Ishikawa (cell line): ENCODE data around the gene GTF2F2.

Experiments used
- CEBPB ChIP-seq: IDR thresholded peaks from 2 replicates; pipeline ENCODE4 v1.6.1; 2012
- EGR1 ChIP-seq: IDR thresholded peaks from 2 replicates; pipeline ENCODE4 v1.6.1; 2012
- EP300 ChIP-seq: IDR thresholded peaks from 2 replicates; pipeline ENCODE4 v1.6.1; 2012; ENCODE audit warnings: borderline replicate concordance
- FOXM1 ChIP-seq: IDR thresholded peaks from 2 replicates; pipeline ENCODE4 v1.6.1; 2012; ENCODE audit warnings: low read depth, borderline replicate concordance
- RAD21 ChIP-seq: IDR thresholded peaks from 2 replicates; pipeline ENCODE4 v1.6.1; 2012; ENCODE audit warnings: low read depth
- TAF1 ChIP-seq: IDR thresholded peaks from 2 replicates; pipeline ENCODE4 v1.6.1; 2012; ENCODE audit warnings: low read depth, mild to moderate bottlenecking
- TCF12 ChIP-seq: IDR thresholded peaks from 2 replicates; pipeline ENCODE4 v1.6.1; 2012; ENCODE audit warnings: low read depth
- TEAD4 ChIP-seq: IDR thresholded peaks from 2 replicates; pipeline ENCODE4 v1.6.1; 2012
- ZBTB7A ChIP-seq: IDR thresholded peaks from 2 replicates; pipeline ENCODE4 v1.6.1; 2012; ENCODE audit warnings: low read depth
- TF ChIP-seq, protein P1 (sequence below): IDR thresholded peaks from 2 replicates; pipeline ENCODE4 v1.6.1; 2012; ENCODE audit warnings: low read depth, mild to moderate bottlenecking
- TF ChIP-seq, protein P2 (sequence below): IDR thresholded peaks from 2 replicates; pipeline ENCODE4 v1.6.1; 2012

- TF ChIP-seq, protein P1, sequence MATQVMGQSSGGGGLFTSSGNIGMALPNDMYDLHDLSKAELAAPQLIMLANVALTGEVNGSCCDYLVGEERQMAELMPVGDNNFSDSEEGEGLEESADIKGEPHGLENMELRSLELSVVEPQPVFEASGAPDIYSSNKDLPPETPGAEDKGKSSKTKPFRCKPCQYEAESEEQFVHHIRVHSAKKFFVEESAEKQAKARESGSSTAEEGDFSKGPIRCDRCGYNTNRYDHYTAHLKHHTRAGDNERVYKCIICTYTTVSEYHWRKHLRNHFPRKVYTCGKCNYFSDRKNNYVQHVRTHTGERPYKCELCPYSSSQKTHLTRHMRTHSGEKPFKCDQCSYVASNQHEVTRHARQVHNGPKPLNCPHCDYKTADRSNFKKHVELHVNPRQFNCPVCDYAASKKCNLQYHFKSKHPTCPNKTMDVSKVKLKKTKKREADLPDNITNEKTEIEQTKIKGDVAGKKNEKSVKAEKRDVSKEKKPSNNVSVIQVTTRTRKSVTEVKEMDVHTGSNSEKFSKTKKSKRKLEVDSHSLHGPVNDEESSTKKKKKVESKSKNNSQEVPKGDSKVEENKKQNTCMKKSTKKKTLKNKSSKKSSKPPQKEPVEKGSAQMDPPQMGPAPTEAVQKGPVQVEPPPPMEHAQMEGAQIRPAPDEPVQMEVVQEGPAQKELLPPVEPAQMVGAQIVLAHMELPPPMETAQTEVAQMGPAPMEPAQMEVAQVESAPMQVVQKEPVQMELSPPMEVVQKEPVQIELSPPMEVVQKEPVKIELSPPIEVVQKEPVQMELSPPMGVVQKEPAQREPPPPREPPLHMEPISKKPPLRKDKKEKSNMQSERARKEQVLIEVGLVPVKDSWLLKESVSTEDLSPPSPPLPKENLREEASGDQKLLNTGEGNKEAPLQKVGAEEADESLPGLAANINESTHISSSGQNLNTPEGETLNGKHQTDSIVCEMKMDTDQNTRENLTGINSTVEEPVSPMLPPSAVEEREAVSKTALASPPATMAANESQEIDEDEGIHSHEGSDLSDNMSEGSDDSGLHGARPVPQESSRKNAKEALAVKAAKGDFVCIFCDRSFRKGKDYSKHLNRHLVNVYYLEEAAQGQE, result no peak
- no peak for TF ChIP-seq EP300
- TF ChIP-seq TEAD4, result no peak
- TF ChIP-seq, protein P2, sequence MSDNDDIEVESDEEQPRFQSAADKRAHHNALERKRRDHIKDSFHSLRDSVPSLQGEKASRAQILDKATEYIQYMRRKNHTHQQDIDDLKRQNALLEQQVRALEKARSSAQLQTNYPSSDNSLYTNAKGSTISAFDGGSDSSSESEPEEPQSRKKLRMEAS, result no peak
- TF ChIP-seq TCF12, result no peak
- TF ChIP-seq ZBTB7A, result no peak
- no peak for TF ChIP-seq FOXM1
- no peak for TF ChIP-seq TAF1
- no peak for TF ChIP-seq CEBPB
- no peak for TF ChIP-seq EGR1
- no peak for TF ChIP-seq RAD21
These were observed 14.4 kb upstream of the GTF2F2 start for GRCh38 chr13:45105895-45106294.
